Trophoblast cell (in vitro differentiated cells and primary cell): ENCODE results near the gene AIFM3.

ENCODE experiments used
- DNase-seq, 2 donors: peaks; one replicate each; pipeline ENCODE4 v3.0.0-alpha.2; 2016
- H2AFZ ChIP-seq: 2 replicates; pipeline ENCODE4 v1.6.1; 2013; ENCODE audit warnings: low read length, moderate library complexity, mild to moderate bottlenecking; ENCODE audit not compliant: insufficient read depth, poor library complexity
- H2AK5ac ChIP-seq: 2 replicates; pipeline ENCODE4 v1.6.1; 2013; ENCODE audit warnings: mild to moderate bottlenecking, low read length
- H2BK120ac ChIP-seq: 2 replicates; pipeline ENCODE4 v1.6.1; 2013; ENCODE audit warnings: low read length, mild to moderate bottlenecking, moderate library complexity; ENCODE audit not compliant: insufficient read depth, poor library complexity
- H2BK12ac ChIP-seq: 2 replicates; pipeline ENCODE4 v1.6.1; 2013; ENCODE audit warnings: mild to moderate bottlenecking, low read length, moderate library complexity
- H2BK5ac ChIP-seq: 2 replicates; pipeline ENCODE4 v1.6.1; 2013; ENCODE audit warnings: low read length, low read depth, moderate library complexity, mild to moderate bottlenecking; ENCODE audit not compliant: poor library complexity
- H3K14ac ChIP-seq: 2 replicates; pipeline ENCODE4 v1.6.1; 2013; ENCODE audit warnings: mild to moderate bottlenecking, low read length
- H3K18ac ChIP-seq: 2 replicates; pipeline ENCODE4 v1.6.1; 2013; ENCODE audit warnings: mild to moderate bottlenecking, low read length
- H3K23ac ChIP-seq: 2 replicates; pipeline ENCODE4 v1.6.1; 2013; ENCODE audit warnings: low read length
- H3K27ac ChIP-seq: 2 replicates; pipeline ENCODE4 v1.5.1; 2013; ENCODE audit warnings: low read depth, mild to moderate bottlenecking, inconsistent platforms, low read length, moderate library complexity
- H3K27me3 ChIP-seq: 2 replicates; pipeline ENCODE4 v1.6.1; 2013; ENCODE audit warnings: inconsistent platforms, mild to moderate bottlenecking, low read length, moderate library complexity; ENCODE audit not compliant: insufficient read depth
- H3K36me3 ChIP-seq, 2 experiments: 1 replicate in 1 of 2; 2 replicates in 1 of 2; pipeline ENCODE4 v1.6.1; 2013; ENCODE audit warnings: low read length in 2 of 2, mild to moderate bottlenecking in 2 of 2, moderate library complexity in 1 of 2; ENCODE audit not compliant: insufficient read depth in 2 of 2, control insufficient read depth in 1 of 2
- H3K4ac ChIP-seq: 2 replicates; pipeline ENCODE4 v1.6.1; 2013; ENCODE audit warnings: low read depth, mild to moderate bottlenecking, low read length, moderate library complexity
- H3K4me1 ChIP-seq, 2 experiments: 1 replicate in 1 of 2; 2 replicates in 1 of 2; pipeline ENCODE4 v1.6.1; 2013; ENCODE audit warnings: low read length in 2 of 2, mild to moderate bottlenecking in 2 of 2, moderate library complexity in 1 of 2; ENCODE audit not compliant: insufficient read depth in 2 of 2, control insufficient read depth in 1 of 2
- H3K4me2 ChIP-seq: 2 replicates; pipeline ENCODE4 v1.6.1; 2013; ENCODE audit warnings: inconsistent platforms, mild to moderate bottlenecking, low read length, moderate library complexity
- H3K4me3 ChIP-seq: 2 replicates; pipeline ENCODE4 v1.5.1; 2013; ENCODE audit warnings: mild to moderate bottlenecking, low read depth, low read length, inconsistent platforms
- H3K79me1 ChIP-seq: one replicate; pipeline ENCODE4 v1.6.1; 2013; ENCODE audit warnings: low read length
- H3K79me2 ChIP-seq: 2 replicates; pipeline ENCODE4 v1.6.1; 2013; ENCODE audit warnings: low read length, mild to moderate bottlenecking; ENCODE audit not compliant: control insufficient read depth, insufficient read depth, poor library complexity
- H3K9ac ChIP-seq: 2 replicates; pipeline ENCODE4 v1.6.1; 2013; ENCODE audit warnings: mild to moderate bottlenecking, low read length
- H3K9me3 ChIP-seq: 2 replicates; pipeline ENCODE4 v1.6.1; 2013; ENCODE audit warnings: low read depth, mild to moderate bottlenecking, control low read depth, inconsistent platforms, low read length; ENCODE audit not compliant: insufficient read depth
- H4K12ac ChIP-seq: 2 replicates; pipeline ENCODE4 v1.6.1; 2013; ENCODE audit warnings: low read depth, mild to moderate bottlenecking, low read length, moderate library complexity
- H4K8ac ChIP-seq: 2 replicates; pipeline ENCODE4 v1.6.1; 2013; ENCODE audit warnings: low read depth, mild to moderate bottlenecking, low read length, moderate library complexity
- H4K91ac ChIP-seq: one replicate; pipeline ENCODE4 v1.6.1; 2013; ENCODE audit warnings: low read depth, mild to moderate bottlenecking, low read length, moderate library complexity
- WGBS: extraction: QIAGEN DNeasy Blood & Tissue Kit; methylation state at CpG from one replicate; pipeline ENCODE4 v1.1.7; 2013; ENCODE audit warnings: missing lambda C conversion rate; ENCODE audit not compliant: insufficient read length, insufficient coverage; ENCODE audit errors: extremely low coverage; 5-methylcytosine and 5-hydroxymethylcytosine counted together

AIFM3 gene

GRCh38 chr22:20989323-20990138 lies 22.5 kb downstream of the AIFM3 start:
- H3K23ac ChIP-seq = no peak overlapping the region
- no peak overlapping the region for H4K91ac ChIP-seq
- DNase-seq = no peak
- no peak overlapping the region for H3K9ac ChIP-seq
- no peak overlapping the region for H3K27ac ChIP-seq
- H3K4me3 ChIP-seq = no peak overlapping the region
- no peak overlapping the region for H3K4ac ChIP-seq
- no CpG with 5 or more reads among the region's 17 CpGs for WGBS
- no peak overlapping the region for H3K14ac ChIP-seq
- no peak overlapping the region for H3K18ac ChIP-seq
- no peak overlapping the region for H2BK120ac ChIP-seq
- no peak overlapping the region for H2BK12ac ChIP-seq
- no peak overlapping the region for H3K4me2 ChIP-seq
- no peak overlapping the region for H4K8ac ChIP-seq
- H2BK5ac ChIP-seq = no peak overlapping the region
- H2AFZ ChIP-seq = no peak overlapping the region
- no peaks in the 10 kb centered on the region for H3K79me1 ChIP-seq
- no peaks in the 10 kb centered on the region for H3K79me2 ChIP-seq
- H3K27me3 ChIP-seq = no peaks in the 10 kb centered on the region
- no peaks in the 10 kb centered on the region for H3K4me1 ChIP-seq
- peaks cover 2% of the 10 kb centered on the region for H3K9me3 ChIP-seq
- H4K12ac ChIP-seq = no peak overlapping the region
- H3K36me3 ChIP-seq = peaks cover 61 to 64% of the 10 kb centered on the region in 2 experiments
- H2AK5ac ChIP-seq = no peak overlapping the region

GRCh38 chr22:20990184-20991180 lies 23.4 kb downstream of the AIFM3 start:
- Histone ChIP-seq H3K18ac (no peak overlapping the region), H3K14ac (no peak overlapping the region), H2AFZ (no peak overlapping the region), H2BK5ac (no peak overlapping the region), H4K91ac (no peak overlapping the region), H3K9me3 (peaks cover 2% of the 10 kb centered on the region), H3K4ac (no peak overlapping the region), H4K12ac (no peak overlapping the region), H3K79me2 (no peaks in the 10 kb centered on the region), H3K4me2 (no peak overlapping the region), H3K9ac (no peak overlapping the region), H3K36me3 (peaks cover 66 to 69% of the 10 kb centered on the region in 2 experiments), H4K8ac (no peak overlapping the region), H2BK120ac (no peak overlapping the region), H3K4me3 (no peak overlapping the region), H2AK5ac (no peak overlapping the region), H3K27ac (no peak overlapping the region), H2BK12ac (no peak overlapping the region), H3K4me1 (no peaks in the 10 kb centered on the region), H3K23ac (no peak overlapping the region), H3K79me1 (no peaks in the 10 kb centered on the region), H3K27me3 (no peaks in the 10 kb centered on the region)
- no CpG with 5 or more reads among the region's 21 CpGs for WGBS
- DNase-seq = no peak

GRCh38 chr22:20991252-20992055 lies 24.4 kb downstream of the AIFM3 start:
- H2BK12ac ChIP-seq = no peak overlapping the region
- no peak overlapping the region for H2BK5ac ChIP-seq
- no peak overlapping the region for H2BK120ac ChIP-seq
- H3K27ac ChIP-seq = no peak overlapping the region
- no peak overlapping the region for H3K4me2 ChIP-seq
- no peak overlapping the region for H2AFZ ChIP-seq
- H3K23ac ChIP-seq = no peak overlapping the region
- H4K8ac ChIP-seq = no peak overlapping the region
- H4K91ac ChIP-seq = no peak overlapping the region
- H3K4me1 ChIP-seq = no peaks in the 10 kb centered on the region
- H2AK5ac ChIP-seq = no peak overlapping the region
- no peak overlapping the region for H4K12ac ChIP-seq
- H3K9me3 ChIP-seq = peaks cover 2% of the 10 kb centered on the region
- no CpG with 5 or more reads among the region's 24 CpGs for WGBS
- no peak overlapping the region for H3K4me3 ChIP-seq
- H3K79me1 ChIP-seq = no peaks in the 10 kb centered on the region
- H3K14ac ChIP-seq = no peak overlapping the region
- H3K27me3 ChIP-seq = no peaks in the 10 kb centered on the region
- peaks cover 70 to 71% of the 10 kb centered on the region in 2 experiments for H3K36me3 ChIP-seq
- no peak overlapping the region for H3K18ac ChIP-seq
- no peaks in the 10 kb centered on the region for H3K79me2 ChIP-seq
- no peak for DNase-seq
- no peak overlapping the region for H3K9ac ChIP-seq
- H3K4ac ChIP-seq = no peak overlapping the region

- Histone ChIP-seq H3K79me1 (no peaks in the 10 kb centered on the region), H4K12ac (no peak overlapping the region), H3K18ac (no peak overlapping the region), H2AK5ac (no peak overlapping the region), H3K27me3 (no peaks in the 10 kb centered on the region), H2BK12ac (no peak overlapping the region), H4K91ac (no peak overlapping the region), H3K23ac (no peak overlapping the region), H3K79me2 (no peaks in the 10 kb centered on the region), H3K9ac (no peak overlapping the region), H2BK5ac (no peak overlapping the region), H2BK120ac (no peak overlapping the region), H3K4me3 (no peak overlapping the region), H4K8ac (no peak overlapping the region), H3K4ac (no peak overlapping the region), H2AFZ (no peak overlapping the region), H3K4me2 (no peak overlapping the region), H3K27ac (no peak overlapping the region), H3K9me3 (peaks cover 2% of the 10 kb centered on the region), H3K36me3 (peaks cover 75 to 77% of the 10 kb centered on the region in 2 experiments), H3K4me1 (no peaks in the 10 kb centered on the region), H3K14ac (no peak overlapping the region)
- no CpG with 5 or more reads among the region's 7 CpGs for WGBS
- no peak for DNase-seq
Observed at GRCh38 chr22:20992056-20992442, 25.0 kb downstream of the AIFM3 start.
